ENCODE measurements around the gene CXXC1. TPM values are rescaled to one million over a fixed set of nuclear protein-coding genes. Genes with fewer than 3 reads are reported as not detected.

The CXXC1 gene
- total RNA-seq, 1 donor from 2014 or later: 33.7 TPM

DNA sequence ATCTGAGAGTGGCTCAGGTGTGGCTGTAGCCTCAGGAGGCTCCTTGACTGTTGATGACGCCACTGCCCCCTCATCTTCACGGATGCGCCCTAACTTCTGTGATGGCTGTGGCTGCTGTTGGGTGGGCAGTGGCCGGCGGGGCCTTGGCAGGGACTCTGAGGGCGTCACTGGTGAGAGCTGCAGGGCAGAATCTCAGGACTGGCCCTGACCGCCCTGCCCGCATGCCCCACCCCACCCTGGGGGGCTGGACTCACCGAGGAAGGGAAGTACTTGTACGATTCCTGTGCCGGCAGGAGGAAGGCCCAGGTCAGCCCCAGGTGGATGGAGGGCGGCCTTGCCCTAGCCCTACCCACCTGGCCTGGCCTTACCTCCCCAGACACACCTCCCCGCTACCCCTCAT is 2.4 kb downstream of the CXXC1 start:
- Histone ChIP-seq H3K4me1 (peaks cover 40% of the 10 kb centered on the region), H3K27me3 (ENCODE audit: low read depth) (no peaks in the 10 kb centered on the region), H3K4me3 (no peak overlapping the region), H3K9me3 (replicated peaks) (no peaks in the 10 kb centered on the region), H3K36me3 (peaks cover 37% of the 10 kb centered on the region), H3K27ac (replicated peaks) (no peak overlapping the region)
- TF ChIP-seq, protein P1, sequence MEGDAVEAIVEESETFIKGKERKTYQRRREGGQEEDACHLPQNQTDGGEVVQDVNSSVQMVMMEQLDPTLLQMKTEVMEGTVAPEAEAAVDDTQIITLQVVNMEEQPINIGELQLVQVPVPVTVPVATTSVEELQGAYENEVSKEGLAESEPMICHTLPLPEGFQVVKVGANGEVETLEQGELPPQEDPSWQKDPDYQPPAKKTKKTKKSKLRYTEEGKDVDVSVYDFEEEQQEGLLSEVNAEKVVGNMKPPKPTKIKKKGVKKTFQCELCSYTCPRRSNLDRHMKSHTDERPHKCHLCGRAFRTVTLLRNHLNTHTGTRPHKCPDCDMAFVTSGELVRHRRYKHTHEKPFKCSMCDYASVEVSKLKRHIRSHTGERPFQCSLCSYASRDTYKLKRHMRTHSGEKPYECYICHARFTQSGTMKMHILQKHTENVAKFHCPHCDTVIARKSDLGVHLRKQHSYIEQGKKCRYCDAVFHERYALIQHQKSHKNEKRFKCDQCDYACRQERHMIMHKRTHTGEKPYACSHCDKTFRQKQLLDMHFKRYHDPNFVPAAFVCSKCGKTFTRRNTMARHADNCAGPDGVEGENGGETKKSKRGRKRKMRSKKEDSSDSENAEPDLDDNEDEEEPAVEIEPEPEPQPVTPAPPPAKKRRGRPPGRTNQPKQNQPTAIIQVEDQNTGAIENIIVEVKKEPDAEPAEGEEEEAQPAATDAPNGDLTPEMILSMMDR (IDR thresholded peaks at IDR 0.05; ENCODE audit: borderline replicate concordance): no peak
- DNase-seq: no peak
- intact Hi-C loops (cut with micrococcal nuclease): no loop called here

DNA sequence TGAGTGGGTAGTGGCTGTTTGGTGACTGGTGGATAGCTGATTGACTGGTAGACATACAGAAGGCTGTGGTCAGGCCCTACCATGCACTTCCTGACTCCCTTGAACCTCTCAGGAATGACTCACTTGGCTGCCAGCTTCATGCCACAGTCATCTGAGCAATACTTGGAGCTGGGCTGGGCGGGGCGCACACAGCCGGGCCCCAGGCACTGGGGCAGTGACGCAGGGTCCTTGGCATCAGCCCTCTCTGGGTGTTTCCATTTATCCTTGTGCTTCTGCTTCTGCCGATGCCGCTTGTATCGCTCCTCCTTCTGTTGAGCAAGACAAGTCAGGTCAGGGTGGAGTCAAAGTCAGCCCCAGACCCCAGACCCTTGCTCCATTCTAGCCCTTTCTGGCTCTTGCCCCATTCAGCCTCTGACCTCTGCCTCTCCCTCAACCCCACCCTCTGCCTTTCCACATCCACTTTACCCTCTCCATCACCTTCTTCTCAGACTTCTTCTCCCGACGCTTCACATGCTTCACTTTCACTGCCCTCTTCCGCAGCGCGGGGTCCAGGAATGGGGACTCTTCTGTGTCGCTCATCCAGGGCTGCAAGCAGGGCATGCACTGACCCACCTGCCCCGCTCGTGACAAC is 3.1 kb downstream of the CXXC1 start:
- Histone ChIP-seq H3K4me1 (peaks cover 47% of the 10 kb centered on the region), H3K27me3 (ENCODE audit: low read depth) (no peaks in the 10 kb centered on the region), H3K4me3 (no peak overlapping the region), H3K36me3 (peaks cover 42% of the 10 kb centered on the region), H3K27ac (replicated peaks) (no peak overlapping the region), H3K9me3 (replicated peaks) (no peaks in the 10 kb centered on the region)
- TF ChIP-seq, protein P1 (IDR thresholded peaks at IDR 0.05; ENCODE audit: borderline replicate concordance): no peak
- no peak for DNase-seq
- intact Hi-C loops (cut with micrococcal nuclease): no loop called here

DNA sequence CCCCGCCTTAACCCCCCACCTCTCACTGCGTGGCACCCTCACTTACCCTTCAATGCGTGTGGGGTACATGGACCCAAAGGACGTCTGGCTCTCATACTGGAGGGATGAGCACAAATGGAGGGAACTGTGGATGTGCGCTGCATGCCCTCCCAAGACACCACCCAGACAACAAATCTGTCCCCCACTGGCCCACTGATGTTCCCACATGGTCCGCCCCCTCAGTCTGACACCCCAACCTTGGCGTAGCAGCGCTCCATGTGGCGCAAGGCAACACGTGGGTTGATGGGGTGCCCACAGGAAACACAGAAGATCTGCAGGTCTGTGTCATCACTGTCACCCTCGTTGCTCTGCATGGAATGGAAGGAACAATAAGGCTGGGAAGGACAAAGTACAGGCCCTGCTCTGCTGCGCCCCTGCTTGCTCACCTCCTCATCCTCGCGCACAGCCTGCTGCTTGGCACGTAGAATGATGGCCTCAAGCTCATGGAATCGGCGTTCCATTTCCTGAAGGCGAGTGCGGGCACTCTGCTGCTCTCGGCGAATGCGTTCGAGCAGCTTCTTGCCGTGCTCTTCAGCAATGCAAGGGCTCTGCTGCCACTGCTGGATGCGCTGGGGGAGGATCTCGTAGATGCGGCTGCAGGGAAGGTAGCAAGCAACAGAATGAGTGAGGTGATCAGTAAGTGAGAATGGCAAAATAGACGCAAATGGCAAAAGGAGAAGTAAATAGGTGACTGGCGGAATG is 3.9 kb downstream of the CXXC1 start:
- no peak for DNase-seq

DNA sequence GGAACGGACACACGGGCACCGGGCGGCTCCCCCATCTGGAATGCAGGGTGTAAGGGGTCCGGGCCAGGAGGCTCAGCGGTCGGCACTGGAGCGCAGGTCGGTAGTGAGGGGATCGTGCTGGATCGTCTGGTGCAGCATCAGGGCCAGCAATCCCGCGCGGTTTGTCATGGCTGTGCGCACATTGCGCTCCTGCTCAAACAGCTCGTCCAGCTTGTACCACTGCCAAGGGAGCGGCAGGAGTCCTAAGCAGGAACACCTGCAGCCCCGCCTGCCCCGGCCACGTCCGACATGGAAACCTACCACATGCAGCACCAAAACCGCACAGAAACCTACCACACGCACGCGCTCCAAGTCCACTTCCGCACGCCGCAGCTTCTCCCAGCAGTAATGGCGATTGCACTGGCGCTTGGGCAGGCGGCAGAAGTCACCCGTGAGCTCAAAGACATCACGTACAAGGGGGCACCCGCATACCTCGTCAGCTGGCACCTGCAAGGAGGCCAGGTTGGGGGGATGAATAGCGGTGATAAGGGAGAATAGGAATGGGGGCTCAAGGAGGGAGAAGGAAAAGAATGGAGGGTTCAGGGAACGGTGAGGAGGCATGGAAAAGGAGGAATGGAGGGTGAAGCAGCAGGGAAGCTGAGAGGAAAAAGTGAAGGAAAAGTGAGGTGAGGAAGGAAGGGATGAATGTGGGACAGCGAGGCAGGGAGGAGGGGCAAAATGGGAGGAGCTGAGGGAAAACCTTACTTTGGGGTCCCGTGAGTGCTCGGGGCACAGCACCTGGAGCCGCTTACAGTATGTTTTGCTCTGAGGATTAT is 4.8 kb downstream of the CXXC1 start:
- Histone ChIP-seq H3K9me3 (replicated peaks) (no peaks in the 10 kb centered on the region), H3K4me3 (peak overlapping the region; percentile 99), H3K27me3 (ENCODE audit: low read depth) (no peaks in the 10 kb centered on the region), H3K27ac (replicated peaks) (no peak overlapping the region), H3K4me1 (peaks cover 48% of the 10 kb centered on the region), H3K36me3 (peaks cover 53% of the 10 kb centered on the region)
- TF ChIP-seq, protein P1 (IDR thresholded peaks at IDR 0.05; ENCODE audit: borderline replicate concordance): no peak
- no peak for DNase-seq
- intact Hi-C loops (cut with micrococcal nuclease): no loop called here

More for the DNA sequence above, 3.9 kb downstream of the CXXC1 start:
- TF ChIP-seq, protein P1 (IDR thresholded peaks at IDR 0.05; ENCODE audit: borderline replicate concordance): no peak
- Histone ChIP-seq H3K4me1 (peaks cover 54% of the 10 kb centered on the region), H3K27ac (replicated peaks) (no peak overlapping the region), H3K9me3 (replicated peaks) (no peaks in the 10 kb centered on the region), H3K36me3 (peaks cover 49% of the 10 kb centered on the region), H3K27me3 (ENCODE audit: low read depth) (no peaks in the 10 kb centered on the region), H3K4me3 (no peak overlapping the region)
- intact Hi-C loops (cut with micrococcal nuclease): no loop called here

DNA sequence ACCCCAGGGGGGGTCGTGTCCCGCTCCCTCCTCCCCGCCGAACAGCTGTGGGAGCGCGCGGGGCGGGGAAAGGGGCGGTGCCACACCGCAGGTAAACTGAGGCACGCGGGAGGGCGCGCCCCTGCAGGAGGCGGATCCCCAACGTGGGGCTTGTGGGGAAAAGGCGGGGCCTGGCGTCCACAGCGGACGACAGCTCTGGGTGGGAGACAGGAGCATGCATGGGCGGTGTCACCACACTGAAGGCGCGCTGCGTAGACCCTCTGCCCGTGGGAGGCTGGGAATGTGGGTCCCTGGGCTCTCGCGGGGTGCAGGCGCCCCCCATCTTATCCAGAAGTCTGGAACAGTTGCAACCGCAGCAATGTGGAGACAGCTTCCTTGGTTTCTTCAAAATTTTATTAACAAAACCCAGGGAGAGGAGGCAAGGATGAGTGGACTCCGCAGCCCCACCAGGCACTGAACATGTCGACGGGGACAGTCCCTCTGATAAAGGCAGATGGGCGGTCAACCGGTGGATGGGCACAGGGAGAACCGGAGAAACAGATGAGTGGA is 5.4 kb downstream of the CXXC1 start:
- Histone ChIP-seq H3K27ac (replicated peaks) (peak overlapping the region; percentile 96), H3K27me3 (ENCODE audit: low read depth) (no peaks in the 10 kb centered on the region), H3K4me3 (peak overlapping the region; percentile 99), H3K9me3 (replicated peaks) (no peaks in the 10 kb centered on the region), H3K36me3 (peaks cover 60% of the 10 kb centered on the region), H3K4me1 (peaks cover 42% of the 10 kb centered on the region)
- DNase-seq: no peak
- TF ChIP-seq, protein P1 (IDR thresholded peaks at IDR 0.05; ENCODE audit: borderline replicate concordance): no peak
- intact Hi-C loops (cut with micrococcal nuclease): no loop called here
